ENCODE results near the gene NEDD8.
A peak's percentile ranks its signal among the peaks of the same experiment; 100 is the strongest.
"Not testable (repeated sequence)": the region's sequence is repeated elsewhere in the genome, so short reads cannot be mapped to it uniquely, and the experiment has no call there.

Gene NEDD8

GRCh38 chr14:24231263-24232120 lies 675 bp downstream of the NEDD8 start:
- H3K27ac ChIP-seq = peak overlapping the region; percentile 90

GRCh38 chr14:24228902-24229301 lies 3.3 kb downstream of the NEDD8 start:
- H3K27ac ChIP-seq = no peak overlapping the region
- TF ChIP-seq ZFX (IDR thresholded peaks at IDR 0.05) (no peak), CTCF (conservative IDR thresholded peaks at IDR 0.05) (no peak)

More at GRCh38 chr14:24231263-24232120, 675 bp downstream of the NEDD8 start:
- no peak for TF ChIP-seq CTCF (conservative IDR thresholded peaks at IDR 0.05)
- TF ChIP-seq ZFX (IDR thresholded peaks at IDR 0.05) = peak; percentile 37; the same call in 1 of the 2 replicates

GRCh38 chr14:24226473-24226872 lies 5.7 kb downstream of the NEDD8 start:
- no peak overlapping the region for H3K27ac ChIP-seq
- no peak for TF ChIP-seq CTCF (conservative IDR thresholded peaks at IDR 0.05)
- TF ChIP-seq ZFX (IDR thresholded peaks at IDR 0.05) = no peak

GRCh38 chr14:24224618-24225071 lies 7.5 kb downstream of the NEDD8 start:
- no peak overlapping the region for H3K27ac ChIP-seq

GRCh38 chr14:24222987-24223386 lies 9.2 kb downstream of the NEDD8 start:
- H3K27ac ChIP-seq = not testable (repeated sequence)

More at GRCh38 chr14:24224618-24225071, 7.5 kb downstream of the NEDD8 start:
- TF ChIP-seq ZFX (IDR thresholded peaks at IDR 0.05) (no peak), CTCF (conservative IDR thresholded peaks at IDR 0.05) (no peak)

GRCh38 chr14:24219521-24219920 lies 12.6 kb downstream of the NEDD8 start:
- TF ChIP-seq CTCF (conservative IDR thresholded peaks at IDR 0.05) (no peak), ZFX (IDR thresholded peaks at IDR 0.05) (no peak)

GRCh38 chr14:24219080-24219479 lies 13.1 kb downstream of the NEDD8 start:
- TF ChIP-seq CTCF (conservative IDR thresholded peaks at IDR 0.05) = no peak
- no peak for TF ChIP-seq ZFX (IDR thresholded peaks at IDR 0.05)

More at GRCh38 chr14:24219521-24219920, 12.6 kb downstream of the NEDD8 start:
- H3K27ac ChIP-seq = no peak overlapping the region

GRCh38 chr14:24216876-24217275 lies 15.3 kb downstream of the NEDD8 start:
- H3K27ac ChIP-seq = not testable (repeated sequence)

More at GRCh38 chr14:24219080-24219479, 13.1 kb downstream of the NEDD8 start:
- no peak overlapping the region for H3K27ac ChIP-seq

All from C4-2B (cell line).